GM13976 (cell line): ENCODE data around the gene DPYSL4.
"Not testable (repeated sequence)": the region's sequence is repeated elsewhere in the genome, so short reads cannot be mapped to it uniquely, and the experiment has no call there.

Experiments
- DNase-seq: peaks from one replicate; pipeline ENCODE4 v3.0.0; 2012; ENCODE audit warnings: low spot score
- CTCF ChIP-seq: IDR thresholded peaks from 2 replicates; pipeline ENCODE4 v1.5.1; 2012; ENCODE audit warnings: borderline replicate concordance, mild to moderate bottlenecking; ENCODE audit not compliant: insufficient read depth; ENCODE audit errors: extremely low read depth, missing control alignments, control extremely low read depth
- in situ Hi-C: fragments of 300-500 bp; cut with MboI; formaldehyde crosslinking; loops from one replicate; pipeline ENCODE4 v1.12.0; 2022; ENCODE audit warnings: low sequenced_read_pairs, mixed read lengths, inconsistent platforms; ENCODE audit not compliant: unreplicated experiment

DPYSL4 gene

GRCh38 chr10:132211246-132211645 lies 24.5 kb downstream of the DPYSL4 start:
- DNase-seq = no peak
- no peak for TF ChIP-seq CTCF
- in situ Hi-C loops = loop anchor here (25.0 kb wide), 1 partner anchor 426 kb away; no protein-coding TSS in a partner anchor

- no peak for DNase-seq
- in situ Hi-C loops = loop anchor here (25.0 kb wide), 1 partner anchor 424 kb away; no protein-coding TSS in a partner anchor
- TF ChIP-seq CTCF = no peak
Observed at GRCh38 chr10:132212816-132213215, 26.1 kb downstream of the DPYSL4 start.

- in situ Hi-C loops = loop anchor here (25.0 kb wide), 1 partner anchor 423 kb away; no protein-coding TSS in a partner anchor
- no peak for TF ChIP-seq CTCF
- DNase-seq = no peak
Observed at GRCh38 chr10:132213917-132214316, 27.2 kb downstream of the DPYSL4 start.

GRCh38 chr10:132216441-132216840 lies 29.7 kb downstream of the DPYSL4 start:
- in situ Hi-C loops = loop anchor here (25.0 kb wide), 1 partner anchor 421 kb away; no protein-coding TSS in a partner anchor

GRCh38 chr10:132219486-132219885 lies 32.7 kb downstream of the DPYSL4 start:
- no peak for DNase-seq
- TF ChIP-seq CTCF = no peak
- in situ Hi-C loops = loop anchor here (25.0 kb wide), 1 partner anchor 418 kb away; no protein-coding TSS in a partner anchor

More at GRCh38 chr10:132216441-132216840, 29.7 kb downstream of the DPYSL4 start:
- DNase-seq = not testable (repeated sequence)

- DNase-seq = no peak
- in situ Hi-C loops = loop anchor here (10.0 to 25.0 kb wide), 3 partner anchors 125 to 417 kb away; no protein-coding TSS in a partner anchor
- no peak for TF ChIP-seq CTCF
Observed at GRCh38 chr10:132220061-132220460, 33.3 kb downstream of the DPYSL4 start.

DNA sequence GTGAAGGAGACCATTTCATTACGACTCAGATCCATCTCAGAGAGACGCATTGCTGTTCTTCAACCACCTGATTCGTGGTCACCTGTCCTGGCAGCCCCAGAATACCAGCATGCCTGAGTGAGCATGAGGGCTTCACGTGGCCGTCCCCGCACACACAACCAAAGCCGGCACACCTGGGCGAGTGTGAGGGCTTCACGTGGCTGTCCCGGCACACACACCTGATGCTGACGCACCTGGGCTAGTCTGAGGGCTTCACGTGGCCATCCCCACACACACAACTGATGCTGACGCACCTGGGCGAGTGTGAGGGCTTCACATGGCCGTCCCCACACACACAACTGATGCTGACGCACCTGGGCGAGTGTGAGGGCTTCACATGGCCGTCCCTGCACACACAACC lies 34.2 kb downstream of the DPYSL4 start:
- in situ Hi-C loops = loop anchor here (10.0 to 25.0 kb wide), 3 partner anchors 124 to 416 kb away; no protein-coding TSS in a partner anchor
- not testable (repeated sequence) for DNase-seq

GRCh38 chr10:132222726-132223125 lies 36.0 kb downstream of the DPYSL4 start:
- in situ Hi-C loops = loop anchor here (10.0 to 25.0 kb wide), 3 partner anchors 122 to 415 kb away; no protein-coding TSS in a partner anchor
- DNase-seq = no peak

More at GRCh38 chr10:132222726-132223125, 36.0 kb downstream of the DPYSL4 start:
- TF ChIP-seq CTCF = no peak
